Prostate gland (tissue), 2 donors: ENCODE measurements around the gene GZMA. TPM values are rescaled to one million over a fixed set of nuclear protein-coding genes. Genes with fewer than 3 reads are reported as not detected.
"Not testable (repeated sequence)": the region's sequence is repeated elsewhere in the genome, so short reads cannot be mapped to it uniquely, and the experiment has no call there.

ENCODE experiments used
- DNase-seq: peaks from one replicate; pipeline ENCODE4 v3.0.0-alpha.2; 2019; ENCODE audit warnings: low spot score
- H3K27ac ChIP-seq, 2 donors: fragments of 200-600 bp; sonication (generic); 2 replicates each; pipeline ENCODE4 v1.5.1; 2017 to 2019
- H3K27me3 ChIP-seq: fragments of 200-600 bp; sonication (generic); replicated peaks from 2 replicates; pipeline ENCODE4 v1.5.1; 2019; ENCODE audit not compliant: insufficient read depth
- H3K36me3 ChIP-seq, 2 donors: fragments of 200-600 bp; sonication (generic); 1 replicate in 1 of 2; 2 replicates in 1 of 2; pipeline versions ENCODE4 v1.5.1 to v1.8.1; 2017 to 2019
- H3K4me1 ChIP-seq: fragments of 200-600 bp; sonication (generic); replicated peaks from 2 replicates; pipeline ENCODE4 v1.5.1; 2019
- H3K4me3 ChIP-seq, 2 donors: fragments of 200-600 bp; sonication (generic); 2 replicates each; pipeline ENCODE4 v1.5.1; 2017 to 2019
- H3K9me3 ChIP-seq: fragments of 200-600 bp; sonication (generic); 2 replicates; pipeline ENCODE4 v1.5.1; 2017
- POLR2A ChIP-seq: fragments of 450-650 bp; IDR thresholded peaks from one replicate; pipeline ENCODE4 v1.6.1; 2016; ENCODE audit warnings: antibody characterized with exemption, mild to moderate bottlenecking
- POLR2AphosphoS5 ChIP-seq: sonication (generic); formaldehyde crosslinking; IDR thresholded peaks from one replicate; pipeline ENCODE4 v1.6.1; 2017; ENCODE audit warnings: antibody characterized with exemption
- WGBS: methylation state at CpG from one replicate; pipeline ENCODE4 v1.1.5; 2018; 5-methylcytosine and 5-hydroxymethylcytosine counted together
- intact Hi-C: fragments of 100-400 bp; cut with DNase I; formaldehyde crosslinking; loops from one replicate; pipeline ENCODE4 v1.14.2; 2022
- total RNA-seq, 2 donors: library from RNA; depleted of rRNA; stranded (reverse); fragments of >200 nt; gene quantifications; one replicate each; pipeline ENCODE4 v1.1.0, GENCODE V29; 2016
- TF ChIP-seq, protein P1 (sequence below), 4 experiments: fragments of 200-600 bp in 2 of 4; fragments of 450-650 bp in 2 of 4; sonication (generic) in 2 of 4; IDR thresholded peaks; 1 replicate in 3 of 4; 2 replicates in 1 of 4; pipeline ENCODE4 v1.5.1; 2016 to 2019; ENCODE audit warnings: antibody characterized with exemption in 4 of 4, mild to moderate bottlenecking in 2 of 4, moderate library complexity in 2 of 4

Gene GZMA
- total RNA-seq, 2 donors from 2014 or later: 0.36 TPM; not detected in 1

DNA sequence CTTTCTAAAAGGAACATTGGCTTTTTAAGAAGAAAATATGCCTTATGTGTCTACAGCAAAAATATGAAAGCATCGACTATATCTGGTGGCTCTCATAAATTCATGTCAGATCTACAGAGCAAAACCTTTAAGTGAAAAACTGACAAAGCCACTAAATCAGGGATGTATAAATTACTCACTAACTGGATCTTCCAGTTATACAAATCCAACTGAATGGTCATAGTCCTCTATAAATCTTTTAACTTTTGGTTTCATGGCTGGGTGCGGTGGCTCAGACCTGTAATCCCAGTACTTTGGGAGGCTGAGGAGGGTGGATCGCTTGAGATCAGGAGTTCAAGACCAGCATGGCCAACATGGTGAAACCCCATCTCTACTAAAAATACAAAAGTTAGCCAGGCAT, 29.2 kb upstream of the GZMA start:
- H3K9me3 ChIP-seq: no peaks in the 10 kb centered on the region

DNA sequence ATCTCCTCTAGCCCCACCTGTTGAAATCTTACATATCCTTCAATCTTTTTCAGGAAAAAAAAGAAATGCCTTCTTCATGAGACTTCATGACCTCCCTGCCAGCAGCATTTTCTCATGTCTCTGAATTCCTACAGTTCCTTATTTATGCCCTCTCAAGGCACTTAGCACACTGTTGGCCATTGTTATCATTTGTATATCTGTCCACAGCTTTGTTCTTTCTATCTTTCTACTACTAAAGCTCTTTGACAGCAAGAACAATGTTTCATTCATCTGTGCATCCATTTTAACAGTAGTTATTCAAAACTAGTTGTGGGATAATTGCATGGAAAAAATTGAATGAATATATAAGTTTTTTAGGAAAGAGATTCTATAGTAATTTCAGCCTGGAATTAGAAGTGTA, 20.9 kb upstream of the GZMA start:
- Histone ChIP-seq H3K4me1 (no peaks in the 10 kb centered on the region), H3K27ac (no peak overlapping the region), H3K27me3 (no peaks in the 10 kb centered on the region), H3K4me3 (no peak overlapping the region), H3K36me3 (no peaks in the 10 kb centered on the region), H3K9me3 (no peaks in the 10 kb centered on the region)
- TF ChIP-seq, protein P1, sequence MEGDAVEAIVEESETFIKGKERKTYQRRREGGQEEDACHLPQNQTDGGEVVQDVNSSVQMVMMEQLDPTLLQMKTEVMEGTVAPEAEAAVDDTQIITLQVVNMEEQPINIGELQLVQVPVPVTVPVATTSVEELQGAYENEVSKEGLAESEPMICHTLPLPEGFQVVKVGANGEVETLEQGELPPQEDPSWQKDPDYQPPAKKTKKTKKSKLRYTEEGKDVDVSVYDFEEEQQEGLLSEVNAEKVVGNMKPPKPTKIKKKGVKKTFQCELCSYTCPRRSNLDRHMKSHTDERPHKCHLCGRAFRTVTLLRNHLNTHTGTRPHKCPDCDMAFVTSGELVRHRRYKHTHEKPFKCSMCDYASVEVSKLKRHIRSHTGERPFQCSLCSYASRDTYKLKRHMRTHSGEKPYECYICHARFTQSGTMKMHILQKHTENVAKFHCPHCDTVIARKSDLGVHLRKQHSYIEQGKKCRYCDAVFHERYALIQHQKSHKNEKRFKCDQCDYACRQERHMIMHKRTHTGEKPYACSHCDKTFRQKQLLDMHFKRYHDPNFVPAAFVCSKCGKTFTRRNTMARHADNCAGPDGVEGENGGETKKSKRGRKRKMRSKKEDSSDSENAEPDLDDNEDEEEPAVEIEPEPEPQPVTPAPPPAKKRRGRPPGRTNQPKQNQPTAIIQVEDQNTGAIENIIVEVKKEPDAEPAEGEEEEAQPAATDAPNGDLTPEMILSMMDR (IDR thresholded peaks at IDR 0.05): no peak
- TF ChIP-seq POLR2A: no peak
- no peak for TF ChIP-seq POLR2AphosphoS5
- intact Hi-C loops: no loop called here
- no peak for DNase-seq

More for the DNA sequence above, 29.2 kb upstream of the GZMA start:
- H3K36me3 ChIP-seq: no peaks in the 10 kb centered on the region
- no peak overlapping the region for H3K4me3 ChIP-seq
- WGBS: 61% methylated on average over 3 of the region's 3 CpGs
- TF ChIP-seq, protein P1 (IDR thresholded peaks at IDR 0.05): no peak
- TF ChIP-seq POLR2A (no peak), POLR2AphosphoS5 (no peak)
- H3K27me3 ChIP-seq: no peaks in the 10 kb centered on the region
- H3K27ac ChIP-seq: no peak overlapping the region
- no peak for DNase-seq
- no peaks in the 10 kb centered on the region for H3K4me1 ChIP-seq
- intact Hi-C loops: no loop called here

DNA sequence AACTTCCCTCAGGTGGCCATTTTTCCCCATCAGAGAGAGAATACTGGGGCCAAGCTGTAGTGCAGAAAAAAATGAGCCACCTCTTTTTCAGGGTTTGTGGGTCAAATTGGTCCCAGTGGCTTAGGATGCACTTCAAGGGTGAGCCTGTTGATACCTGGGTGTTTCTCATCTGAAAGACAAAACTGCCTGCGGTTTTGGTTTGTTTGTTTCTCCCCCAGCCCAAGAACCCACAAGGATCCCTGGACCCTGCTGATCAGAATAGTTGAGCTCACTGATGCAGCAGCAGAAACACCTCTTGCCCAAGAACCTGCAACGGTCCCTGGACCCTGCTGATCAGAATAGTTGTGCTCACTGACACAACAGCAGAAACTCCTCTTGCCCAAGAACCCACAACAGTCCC, 13.1 kb upstream of the GZMA start:
- intact Hi-C loops, DNase-seq, H3K4me1 ChIP-seq, H3K27me3 ChIP-seq, H3K36me3 ChIP-seq, H3K9me3 ChIP-seq, H3K27ac ChIP-seq, H3K4me3 ChIP-seq: not testable (repeated sequence)
- 89% methylated on average over 2 of the region's 2 CpGs for WGBS

DNA sequence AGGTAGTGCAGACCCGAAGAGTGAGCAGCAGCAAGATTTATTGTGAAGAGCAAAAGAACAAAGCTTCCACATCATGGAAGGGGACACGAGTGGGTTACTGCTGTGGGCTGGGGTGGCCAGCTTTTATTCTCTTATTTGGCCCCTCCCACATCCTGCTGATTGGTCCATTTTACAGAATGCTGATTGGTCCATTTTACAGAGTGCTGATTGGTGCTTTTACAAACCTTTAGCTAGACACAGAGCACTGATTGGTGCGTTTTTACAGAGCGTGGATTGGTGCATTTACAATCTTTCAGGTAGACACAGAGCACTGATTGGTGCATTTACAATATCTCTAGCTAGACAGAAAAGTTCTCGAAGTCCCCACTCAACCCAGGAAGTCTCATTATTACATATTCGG, 11.4 kb upstream of the GZMA start:
- H3K4me1 ChIP-seq, H3K27me3 ChIP-seq, H3K27ac ChIP-seq, intact Hi-C loops, DNase-seq, H3K4me3 ChIP-seq, H3K36me3 ChIP-seq, H3K9me3 ChIP-seq: not testable (repeated sequence)
- WGBS: 88% methylated on average over 6 of the region's 6 CpGs

DNA sequence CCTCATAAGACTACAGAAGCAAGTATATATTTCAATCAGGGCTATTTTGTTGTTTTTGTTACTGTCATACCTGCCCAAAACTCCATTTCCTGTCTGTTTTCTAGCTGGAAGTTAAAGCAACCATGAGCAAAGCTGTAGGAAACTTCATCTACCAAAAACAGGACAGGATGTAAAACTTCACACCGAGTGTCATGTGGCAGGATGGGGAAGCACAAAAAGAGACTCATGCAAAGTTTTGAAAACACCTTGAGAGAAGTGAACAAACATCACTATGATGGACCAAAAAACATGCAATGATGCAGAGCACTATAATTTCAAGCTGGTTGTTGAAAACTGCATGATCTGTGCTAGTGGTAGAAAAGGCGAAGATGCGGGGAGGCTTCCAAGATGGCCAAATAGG, 6.3 kb upstream of the GZMA start:
- Histone ChIP-seq H3K4me1 (no peaks in the 10 kb centered on the region), H3K9me3 (no peaks in the 10 kb centered on the region), H3K27me3 (no peaks in the 10 kb centered on the region), H3K36me3 (no peaks in the 10 kb centered on the region), H3K4me3 (no peak overlapping the region), H3K27ac (no peak overlapping the region)
- no peak for DNase-seq
- TF ChIP-seq POLR2AphosphoS5: no peak
- TF ChIP-seq, protein P1 (IDR thresholded peaks at IDR 0.05): no peak
- TF ChIP-seq POLR2A: no peak
- intact Hi-C loops: no loop called here
- WGBS: 67% methylated on average over 3 of the region's 3 CpGs

DNA sequence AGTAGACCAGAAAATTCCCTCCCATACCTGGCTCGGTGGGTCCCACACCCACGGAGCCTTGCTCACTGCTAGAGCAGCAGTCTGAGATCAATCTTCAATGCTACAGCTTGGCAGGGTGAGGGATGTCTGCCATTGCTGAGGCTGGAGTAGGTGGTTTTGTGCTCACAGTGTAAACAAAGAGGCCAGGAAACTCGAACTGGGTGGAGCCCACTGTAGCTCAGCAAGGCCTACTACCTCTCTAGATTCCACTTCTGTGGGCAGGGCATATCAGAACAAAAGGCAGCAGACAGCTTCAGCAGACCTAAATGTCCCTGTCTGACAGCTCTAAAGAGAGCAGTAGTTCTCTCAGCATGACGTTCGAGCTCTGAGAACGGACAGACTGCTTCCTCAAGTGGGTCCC, 5.6 kb upstream of the GZMA start:
- Histone ChIP-seq H3K9me3 (no peaks in the 10 kb centered on the region), H3K4me1 (no peaks in the 10 kb centered on the region), H3K36me3 (no peaks in the 10 kb centered on the region), H3K27ac (no peak overlapping the region), H3K27me3 (no peaks in the 10 kb centered on the region), H3K4me3 (no peak overlapping the region)
- intact Hi-C loops: no loop called here
- WGBS: 63% methylated on average over 6 of the region's 6 CpGs
- TF ChIP-seq POLR2A (no peak), POLR2AphosphoS5 (no peak)
- TF ChIP-seq, protein P1 (IDR thresholded peaks at IDR 0.05): no peak
- DNase-seq: no peak

DNA sequence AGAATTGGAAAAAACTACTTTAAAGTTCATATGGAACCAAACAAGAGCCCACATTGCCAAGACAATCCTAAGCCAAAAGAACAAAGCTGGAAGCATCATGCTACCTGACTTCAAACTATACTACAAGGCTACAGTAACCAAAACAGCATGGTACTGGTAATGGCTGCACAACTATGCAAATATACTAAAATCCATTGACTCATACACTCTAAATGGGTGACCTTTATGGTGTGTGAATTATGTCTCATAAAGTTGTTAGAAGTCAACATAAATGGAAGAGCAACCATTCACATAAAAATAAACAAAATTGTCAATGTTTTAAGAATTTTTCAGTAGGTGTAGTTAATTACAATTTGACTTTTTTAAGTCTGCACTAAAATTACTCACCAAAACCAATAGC, 1.3 kb upstream of the GZMA start:
- H3K4me3 ChIP-seq, H3K27me3 ChIP-seq, H3K27ac ChIP-seq, H3K4me1 ChIP-seq, DNase-seq, H3K9me3 ChIP-seq, intact Hi-C loops, H3K36me3 ChIP-seq: not testable (repeated sequence)
